HepG2 (cell line): ENCODE measurements around the gene CTU1. TPM values are rescaled to one million over a fixed set of nuclear protein-coding genes. Genes with fewer than 3 reads are reported as not detected.
A peak's percentile ranks its signal among the peaks of the same experiment; 100 is the strongest.

Experiments
- ATAC-seq: fragments of 200-7000 bp; cut with Tn5 transposase; 3 replicates; pipeline ENCODE4 v1.9.1; 2020; ENCODE audit warnings: mild to moderate bottlenecking, moderate library complexity
- BruUV-seq: library from RNA; stranded (reverse); fragments of 400-500 nt; replicated peaks from 2 replicates; lab custom pipeline; 2021; lab: Mats Ljungman, UMichigan
- CTCF ChIA-PET: fragments of 300-600 bp; formaldehyde crosslinking; extraction: SDS; loops from one replicate; lab custom pipeline; 2021; ENCODE audit warnings: low total read pairs, inconsistent platforms, low intra/inter-chr PET ratio; lab: Yijun Ruan, JAX
- POLR2A ChIA-PET: fragments of 350-600 bp; sonication (Branson Sonifier 250); formaldehyde crosslinking; loops from one replicate; lab custom pipeline; 2020; ENCODE audit warnings: antibody characterized with exemption, inconsistent platforms; lab: Yijun Ruan, JAX
- DNase-seq: peaks from one replicate; pipeline ENCODE4 v3.0.0-alpha.2; 2015; ENCODE audit warnings: low spot score
- FAIRE-seq: peaks from 3 replicates; lab custom pipeline; 2011; peaks lifted over from hg19 to GRCh38; lab: Jason Lieb, UNC
- H2AFZ ChIP-seq: one replicate; pipeline ENCODE4 v1.6.1; 2011; ENCODE audit warnings: low read length, inconsistent platforms
- H3K27ac ChIP-seq: fragments of 300-600 bp; 3 replicates; pipeline ENCODE4 v1.8.0; 2011; ENCODE audit warnings: mixed run types, mild to moderate bottlenecking, mixed read lengths, low read length, inconsistent platforms; ENCODE audit not compliant: insufficient read depth; ENCODE audit errors: extremely low read length
- H3K27me3 ChIP-seq, 2 experiments: fragments of 200-600 bp in 1 of 2; 2 replicates in 1 of 2; 3 replicates in 1 of 2; pipeline versions ENCODE4 v1.6.0 to v1.8.0; 2011; ENCODE audit warnings: low read length in 2 of 2, mild to moderate bottlenecking in 2 of 2, moderate library complexity in 2 of 2, inconsistent platforms in 1 of 2; ENCODE audit not compliant: insufficient read depth in 2 of 2, control insufficient read depth in 1 of 2
- H3K36me3 ChIP-seq, 2 experiments: fragments of 200-600 bp in 1 of 2; replicated peaks in 1 of 2; 2 replicates in 1 of 2; 3 replicates in 1 of 2; pipeline versions ENCODE4 v1.5.1 to v1.8.0; 2011; ENCODE audit warnings: low read length in 2 of 2, inconsistent platforms in 1 of 2; ENCODE audit not compliant: insufficient read depth in 2 of 2, control insufficient read depth in 1 of 2
- H3K4me1 ChIP-seq: 2 replicates; pipeline ENCODE4 v1.5.1; 2012; ENCODE audit warnings: low read length, inconsistent platforms; ENCODE audit not compliant: insufficient read depth
- H3K4me2 ChIP-seq: 2 replicates; pipeline ENCODE4 v1.6.0; 2011; ENCODE audit warnings: low read depth, low read length, inconsistent platforms
- H3K4me3 ChIP-seq, 3 experiments: fragments of 200-600 bp in 1 of 3; sonication (generic), shearing (Covaris generic) in 1 of 3; replicated peaks in 1 of 3; 2 replicates each; pipeline ENCODE4 v1.5.1; 2011 to 2016; ENCODE audit warnings: low read length in 3 of 3, inconsistent platforms in 2 of 3, low read depth in 2 of 3, mild to moderate bottlenecking in 2 of 3, control low read depth in 1 of 3, mixed read lengths in 1 of 3; ENCODE audit not compliant: insufficient read depth in 1 of 3
- H3K79me2 ChIP-seq: one replicate; pipeline ENCODE4 v1.6.1; 2011; ENCODE audit warnings: low read length, inconsistent platforms; ENCODE audit not compliant: insufficient read depth
- H3K9ac ChIP-seq: 2 replicates; pipeline ENCODE4 v1.6.0; 2011; ENCODE audit warnings: mild to moderate bottlenecking, low read depth, low read length, inconsistent platforms; ENCODE audit not compliant: insufficient read depth
- H3K9me3 ChIP-seq: 2 replicates; pipeline ENCODE4 v1.5.1; 2012; ENCODE audit warnings: mild to moderate bottlenecking, low read length
- H4K20me1 ChIP-seq: 2 replicates; pipeline ENCODE4 v1.6.0; 2011; ENCODE audit warnings: inconsistent platforms, mild to moderate bottlenecking, low read length, moderate library complexity; ENCODE audit not compliant: insufficient read depth
- MAFF ChIP-seq: IDR thresholded peaks from 2 replicates; pipeline ENCODE4 v1.6.1; 2011; ENCODE audit warnings: low read depth, low read length, improper control_type of control experiment
- MAFK ChIP-seq, 2 experiments: IDR thresholded peaks in 1 of 2; conservative IDR thresholded peaks in 1 of 2; 2 replicates each; pipeline ENCODE4 v1.6.1; 2011; ENCODE audit warnings: improper control_type of control experiment in 2 of 2, low read length in 2 of 2
- MZF1 ChIP-seq: sonication (generic); formaldehyde crosslinking; IDR thresholded peaks from 2 replicates; pipeline ENCODE4 v1.8.1; 2023; ENCODE audit warnings: mild to moderate bottlenecking, missing genetic modification reagents, borderline replicate concordance
- SALL2 ChIP-seq: sonication (generic); formaldehyde crosslinking; IDR thresholded peaks from 2 replicates; pipeline ENCODE4 v1.8.1; 2023; ENCODE audit warnings: mild to moderate bottlenecking, missing genetic modification reagents, inconsistent platforms
- TAF15 ChIP-seq: fragments of 200-400 bp; formaldehyde crosslinking; IDR thresholded peaks from one replicate; pipeline ENCODE4 v1.6.1; 2018; ENCODE audit warnings: mild to moderate bottlenecking, low read depth, low read length; ENCODE audit not compliant: poor library complexity, severe bottlenecking
- TCF7 ChIP-seq: sonication (generic); IDR thresholded peaks from 2 replicates; pipeline ENCODE4 v1.6.1; 2016; ENCODE audit warnings: antibody characterized with exemption, low read depth
- THRA ChIP-seq: sonication (generic); formaldehyde crosslinking; IDR thresholded peaks from 2 replicates; pipeline ENCODE4 v1.4.0; 2020; ENCODE audit warnings: missing genetic modification reagents, borderline replicate concordance
- ZNF274 ChIP-seq: sonication (generic); formaldehyde crosslinking; IDR thresholded peaks from 2 replicates; pipeline ENCODE4 v1.5.1; 2020; ENCODE audit warnings: mild to moderate bottlenecking, missing genetic modification reagents
- ZNF747 ChIP-seq: sonication (generic); formaldehyde crosslinking; IDR thresholded peaks from 2 replicates; pipeline ENCODE4 v1.8.1; 2023; ENCODE audit warnings: missing genetic modification reagents, mild to moderate bottlenecking, borderline replicate concordance
- ZNF766 ChIP-seq: sonication (generic); formaldehyde crosslinking; IDR thresholded peaks from 2 replicates; pipeline ENCODE4 v1.5.0; 2020; ENCODE audit warnings: missing genetic modification reagents, borderline replicate concordance
- WGBS: methylation state at CpG from one replicate; pipeline ENCODE4 v1.1.6; 2017; ENCODE audit warnings: low lambda C conversion rate; 5-methylcytosine and 5-hydroxymethylcytosine counted together
- in situ Hi-C: cut with HindIII; loops from 2 replicates; pipeline ENCODE4 v1.10.0; 2017; ENCODE audit warnings: low pct_unique_long_range_greater_than_20kb; ENCODE audit not compliant: extremely low pct_ligation_motif_present
- intact Hi-C: fragments of 100-400 bp; cut with micrococcal nuclease; formaldehyde crosslinking; loops from one replicate; pipeline ENCODE4 v1.10.0; 2022; ENCODE audit not compliant: unreplicated experiment
- polyA plus RNA-seq, 8 experiments: library from polyadenylated mRNA; depleted of rRNA in 3 of 8; stranded (reverse) in 7 of 8; unstranded in 1 of 8; fragments of >200 nt; fragmentation: Illumina TruSeq in 4 of 8; extraction: Trizol in 4 of 8; gene quantifications; 2 replicates each; pipeline versions ENCODE4 v1.2.1 to v1.2.3, GENCODE V29; 2011 to 2016; ENCODE audit warnings: low read depth in 4 of 8, missing spikeins in 1 of 8, mixed read lengths in 1 of 8; ENCODE audit not compliant: insufficient read depth in 1 of 8
- total RNA-seq, 5 experiments: library from RNA; depleted of rRNA; stranded (reverse); fragments of >200 nt; fragmentation: Illumina TruSeq; extraction: Trizol; gene quantifications; 2 replicates each; pipeline ENCODE4 v1.2.3, GENCODE V29; 2016; ENCODE audit warnings: low read depth in 1 of 5
- TF ChIP-seq, protein P1 (sequence below): fragments of 450-650 bp; IDR thresholded peaks from 2 replicates; pipeline ENCODE4 v1.6.1; 2016
- TF ChIP-seq, protein P2 (sequence below): sonication (generic); formaldehyde crosslinking; IDR thresholded peaks from 2 replicates; pipeline ENCODE4 v1.5.0; 2020; ENCODE audit warnings: mild to moderate bottlenecking, low read depth, missing genetic modification reagents, borderline replicate concordance

CTU1 gene
- total and polyA plus RNA-seq, 2 of the 13 experiments (the other 11 are each of a cell fraction or from before 2014, with no cell fraction given), result 1.9 to 2.9 TPM

- TF ChIP-seq MAFK (conservative IDR thresholded peaks at IDR 0.05 in 1 of 2, IDR thresholded peaks at IDR 0.05 in 1 of 2; ENCODE audit: low read length in 2 of 2), result peak; percentile 40 to 47; a peak in 2 of 4 replicates
- TF ChIP-seq, protein P1, sequence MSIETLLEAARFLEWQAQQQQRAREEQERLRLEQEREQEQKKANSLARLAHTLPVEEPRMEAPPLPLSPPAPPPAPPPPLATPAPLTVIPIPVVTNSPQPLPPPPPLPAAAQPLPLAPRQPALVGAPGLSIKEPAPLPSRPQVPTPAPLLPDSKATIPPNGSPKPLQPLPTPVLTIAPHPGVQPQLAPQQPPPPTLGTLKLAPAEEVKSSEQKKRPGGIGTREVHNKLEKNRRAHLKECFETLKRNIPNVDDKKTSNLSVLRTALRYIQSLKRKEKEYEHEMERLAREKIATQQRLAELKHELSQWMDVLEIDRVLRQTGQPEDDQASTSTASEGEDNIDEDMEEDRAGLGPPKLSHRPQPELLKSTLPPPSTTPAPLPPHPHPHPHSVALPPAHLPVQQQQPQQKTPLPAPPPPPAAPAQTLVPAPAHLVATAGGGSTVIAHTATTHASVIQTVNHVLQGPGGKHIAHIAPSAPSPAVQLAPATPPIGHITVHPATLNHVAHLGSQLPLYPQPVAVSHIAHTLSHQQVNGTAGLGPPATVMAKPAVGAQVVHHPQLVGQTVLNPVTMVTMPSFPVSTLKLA, result peak; percentile 42
- TF ChIP-seq TCF7, result no peak
- TF ChIP-seq MAFF, result peak; percentile 29; the same call in 1 of the 2 replicates
- no peak for TF ChIP-seq TAF15
- no peak for TF ChIP-seq ZNF747
- H3K9ac ChIP-seq, result no peak overlapping the region
- WGBS, result under 1% methylated on average over 6 of the region's 8 CpGs
- H4K20me1 ChIP-seq, result no peaks in the 10 kb centered on the region
- H3K4me1 ChIP-seq, result no peaks in the 10 kb centered on the region
- BruUV-seq, result no TSS peak
- H3K4me2 ChIP-seq, result no peak overlapping the region
- ATAC-seq (no peak), FAIRE-seq (no peak), DNase-seq (no peak)
- H3K9me3 ChIP-seq, result no peaks in the 10 kb centered on the region
- intact Hi-C loops (no loop called here), in situ Hi-C loops (no loop called here)
- H3K36me3 ChIP-seq, result no peaks in the 10 kb centered on the region
- ChIA-PET CTCF (no interaction called here), POLR2A (no interaction called here)
- H2AFZ ChIP-seq, result no peak overlapping the region
- H3K4me3 ChIP-seq, result no peak overlapping the region
- H3K79me2 ChIP-seq, result no peaks in the 10 kb centered on the region
- no peak overlapping the region for H3K27ac ChIP-seq
- H3K27me3 ChIP-seq, result peaks cover 2 to 44% of the 10 kb centered on the region in 2 experiments; a peak in 3 of 5 replicates
These were observed 28.0 kb upstream of the CTU1 start for GRCh38 chr19:51135986-51136762.

DNA sequence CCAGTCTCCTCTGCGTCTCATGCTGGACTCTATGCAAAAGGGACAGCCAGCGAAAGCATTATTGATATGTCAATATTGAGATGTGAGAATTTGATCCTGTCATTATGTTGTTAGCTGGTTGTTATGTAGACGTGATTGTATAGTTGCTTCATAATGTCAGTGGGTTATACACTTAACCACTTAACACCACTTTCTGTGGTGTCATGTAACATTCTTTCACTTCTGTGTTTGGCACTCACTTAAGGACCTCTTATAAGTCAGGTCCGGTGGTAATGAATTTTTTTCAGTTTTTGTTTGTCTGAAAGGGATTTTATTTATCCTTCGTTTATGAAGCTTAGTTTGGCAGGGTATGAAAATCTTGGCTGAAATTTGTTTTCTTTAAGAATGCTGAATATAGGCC, 26.8 kb upstream of the CTU1 start:
- H3K4me2 ChIP-seq, result no peak overlapping the region
- BruUV-seq, result no TSS peak
- POLR2A ChIA-PET, result no interaction called here
- H3K4me3 ChIP-seq, result no peak overlapping the region
- no peaks in the 10 kb centered on the region for H3K79me2 ChIP-seq
- peaks cover 2 to 40% of the 10 kb centered on the region in 2 experiments; a peak in 2 of 5 replicates for H3K27me3 ChIP-seq
- DNase-seq (no peak), ATAC-seq (no peak), FAIRE-seq (no peak)
- no peaks in the 10 kb centered on the region for H3K9me3 ChIP-seq
- no peaks in the 10 kb centered on the region for H4K20me1 ChIP-seq
- no peak for TF ChIP-seq SALL2 (CRISPR knock-in tag)
- TF ChIP-seq THRA (CRISPR knock-in tag), result no peak
- TF ChIP-seq MZF1 (CRISPR knock-in tag), result no peak
- no peak for TF ChIP-seq ZNF766 (CRISPR knock-in tag)
- no peak for TF ChIP-seq ZNF274 (CRISPR knock-in tag)
- TF ChIP-seq, protein P2, sequence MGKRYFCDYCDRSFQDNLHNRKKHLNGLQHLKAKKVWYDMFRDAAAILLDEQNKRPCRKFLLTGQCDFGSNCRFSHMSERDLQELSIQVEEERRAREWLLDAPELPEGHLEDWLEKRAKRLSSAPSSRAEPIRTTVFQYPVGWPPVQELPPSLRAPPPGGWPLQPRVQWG (CRISPR knock-in tag), result no peak
- 20% methylated on average over 5 of the region's 5 CpGs for WGBS
- no peak overlapping the region for H3K27ac ChIP-seq
- intact Hi-C loops, result no loop called here
- no peaks in the 10 kb centered on the region for H3K4me1 ChIP-seq
- in situ Hi-C loops, result no loop called here
- H3K36me3 ChIP-seq, result no peaks in the 10 kb centered on the region
- no peak overlapping the region for H3K9ac ChIP-seq
- no peak overlapping the region for H2AFZ ChIP-seq
- CTCF ChIA-PET, result no interaction called here
